GM12865 (cell line): ENCODE data around the gene KIAA0319L.

Source experiments
- DNase-seq: peaks from one replicate; pipeline ENCODE4 v3.0.0; 2010; ENCODE audit warnings: low read depth
- H3K4me3 ChIP-seq: 2 replicates; pipeline ENCODE4 v1.5.1; 2011; ENCODE audit warnings: mild to moderate bottlenecking, low read depth, low read length, control low read depth
- TF ChIP-seq, protein P1 (sequence below): IDR thresholded peaks from 2 replicates; pipeline ENCODE4 v1.5.1; 2011; ENCODE audit warnings: low read length, control low read depth, low read depth, inconsistent platforms; ENCODE audit not compliant: insufficient read depth; ENCODE audit errors: missing control alignments

The KIAA0319L gene

DNA sequence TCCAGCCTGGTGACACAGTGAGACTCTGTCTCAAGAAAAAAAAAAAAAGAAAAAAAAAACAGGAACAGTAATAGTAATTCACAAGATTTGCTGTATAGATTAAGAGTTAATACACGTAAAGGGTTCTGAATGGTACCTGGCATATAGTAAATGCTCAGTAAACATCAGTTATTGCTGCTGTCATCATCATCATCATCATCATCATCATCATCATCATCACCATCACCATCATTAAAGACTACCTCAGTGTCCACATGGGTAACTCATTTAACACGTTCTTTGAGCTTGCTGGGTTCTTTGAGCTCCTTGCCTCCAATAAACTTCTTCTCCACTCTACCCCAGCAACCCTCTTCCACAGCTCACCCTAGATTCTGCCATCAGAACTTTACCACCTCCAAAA is 55.0 kb downstream of the KIAA0319L start:
- no peak for DNase-seq
- TF ChIP-seq, protein P1, sequence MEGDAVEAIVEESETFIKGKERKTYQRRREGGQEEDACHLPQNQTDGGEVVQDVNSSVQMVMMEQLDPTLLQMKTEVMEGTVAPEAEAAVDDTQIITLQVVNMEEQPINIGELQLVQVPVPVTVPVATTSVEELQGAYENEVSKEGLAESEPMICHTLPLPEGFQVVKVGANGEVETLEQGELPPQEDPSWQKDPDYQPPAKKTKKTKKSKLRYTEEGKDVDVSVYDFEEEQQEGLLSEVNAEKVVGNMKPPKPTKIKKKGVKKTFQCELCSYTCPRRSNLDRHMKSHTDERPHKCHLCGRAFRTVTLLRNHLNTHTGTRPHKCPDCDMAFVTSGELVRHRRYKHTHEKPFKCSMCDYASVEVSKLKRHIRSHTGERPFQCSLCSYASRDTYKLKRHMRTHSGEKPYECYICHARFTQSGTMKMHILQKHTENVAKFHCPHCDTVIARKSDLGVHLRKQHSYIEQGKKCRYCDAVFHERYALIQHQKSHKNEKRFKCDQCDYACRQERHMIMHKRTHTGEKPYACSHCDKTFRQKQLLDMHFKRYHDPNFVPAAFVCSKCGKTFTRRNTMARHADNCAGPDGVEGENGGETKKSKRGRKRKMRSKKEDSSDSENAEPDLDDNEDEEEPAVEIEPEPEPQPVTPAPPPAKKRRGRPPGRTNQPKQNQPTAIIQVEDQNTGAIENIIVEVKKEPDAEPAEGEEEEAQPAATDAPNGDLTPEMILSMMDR, result no peak
- no peak overlapping the region for H3K4me3 ChIP-seq

DNA sequence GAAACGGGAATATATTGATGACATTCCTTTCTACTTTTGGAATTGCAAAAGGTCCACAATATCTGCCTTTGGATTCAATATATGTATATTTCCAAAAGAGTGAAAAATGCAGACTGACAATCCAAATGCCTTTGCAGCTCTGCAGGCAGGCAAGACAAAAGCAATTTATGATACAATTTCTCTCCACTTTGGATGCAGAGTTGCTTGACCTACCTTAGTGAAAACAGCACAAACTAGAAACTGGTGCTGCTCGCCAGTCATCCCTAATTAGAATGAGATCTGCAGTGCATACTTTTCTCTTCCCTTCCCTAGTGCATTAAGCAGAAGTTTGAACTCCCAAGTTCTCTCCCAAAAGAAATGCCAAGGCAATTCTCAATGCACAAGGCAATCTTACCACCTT is 56.8 kb downstream of the KIAA0319L start:
- no peak overlapping the region for H3K4me3 ChIP-seq
- TF ChIP-seq, protein P1, result no peak
- no peak for DNase-seq

DNA sequence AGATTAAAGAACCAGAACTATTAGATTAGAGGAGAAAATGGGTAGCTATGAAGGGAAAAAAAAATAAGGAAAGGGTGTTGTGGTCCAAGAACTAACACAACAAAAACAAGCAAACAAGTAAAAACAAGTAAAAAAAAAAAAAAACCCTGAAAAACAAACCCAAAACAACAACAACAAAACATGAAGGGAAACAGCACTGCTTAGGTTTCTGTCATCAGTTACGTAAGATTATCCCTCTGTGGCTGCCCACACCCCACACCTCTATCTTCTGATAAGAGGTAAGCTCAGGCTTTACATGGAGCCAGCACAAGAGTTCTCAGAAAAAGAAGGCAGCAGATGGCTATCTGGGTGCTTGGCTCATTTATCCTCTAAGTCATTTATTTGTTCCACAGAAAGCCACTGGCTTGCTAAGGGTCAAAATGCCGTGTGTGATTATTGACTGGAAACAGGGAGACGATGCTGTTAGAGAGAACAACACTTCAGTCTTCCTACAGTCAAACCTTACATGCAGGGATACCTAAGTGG is 57.5 kb downstream of the KIAA0319L start:
- TF ChIP-seq, protein P1, result no peak
- no peak overlapping the region for H3K4me3 ChIP-seq
- DNase-seq, result no peak

DNA sequence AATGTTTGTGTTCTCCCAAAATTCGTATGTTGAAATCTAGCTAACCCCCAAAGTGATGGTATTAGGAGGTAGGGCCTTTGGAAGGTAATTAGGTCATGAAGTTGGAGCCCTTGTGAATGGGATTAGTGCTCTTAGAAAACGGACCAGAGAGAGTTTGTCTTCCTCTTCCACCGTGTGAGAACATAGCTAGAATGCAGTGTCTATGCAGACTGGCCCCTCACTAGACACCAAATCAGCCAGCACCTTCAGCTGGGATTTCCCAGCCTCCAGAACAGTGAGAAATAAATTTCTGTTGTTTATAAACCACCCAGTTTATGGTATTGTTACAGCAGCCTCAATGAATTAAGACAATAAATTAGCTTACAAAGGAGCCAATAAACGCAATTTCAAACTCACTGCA is 58.0 kb downstream of the KIAA0319L start:
- DNase-seq, result no peak
- H3K4me3 ChIP-seq, result no peak overlapping the region
- TF ChIP-seq, protein P1, result no peak

DNA sequence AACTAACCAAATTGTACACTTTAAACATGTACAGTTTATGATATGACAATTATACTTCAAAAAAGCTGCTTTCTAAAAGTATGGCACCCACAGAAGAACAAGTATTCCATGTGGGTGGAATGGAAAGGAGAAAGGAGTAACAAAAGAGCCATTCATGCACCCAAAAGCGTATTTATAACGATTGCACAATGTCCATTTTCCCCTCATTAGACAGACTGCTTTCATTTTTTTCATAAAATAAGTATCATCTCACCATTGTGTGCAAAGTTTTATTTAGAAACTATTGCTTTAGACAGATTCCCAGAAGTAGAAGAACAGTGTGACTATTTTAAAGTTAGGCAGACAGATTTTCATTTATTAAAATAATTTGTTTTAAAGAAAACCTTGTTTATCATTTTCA is 59.6 kb downstream of the KIAA0319L start:
- no peak for DNase-seq
- H3K4me3 ChIP-seq, result no peak overlapping the region
- TF ChIP-seq, protein P1, result no peak

DNA sequence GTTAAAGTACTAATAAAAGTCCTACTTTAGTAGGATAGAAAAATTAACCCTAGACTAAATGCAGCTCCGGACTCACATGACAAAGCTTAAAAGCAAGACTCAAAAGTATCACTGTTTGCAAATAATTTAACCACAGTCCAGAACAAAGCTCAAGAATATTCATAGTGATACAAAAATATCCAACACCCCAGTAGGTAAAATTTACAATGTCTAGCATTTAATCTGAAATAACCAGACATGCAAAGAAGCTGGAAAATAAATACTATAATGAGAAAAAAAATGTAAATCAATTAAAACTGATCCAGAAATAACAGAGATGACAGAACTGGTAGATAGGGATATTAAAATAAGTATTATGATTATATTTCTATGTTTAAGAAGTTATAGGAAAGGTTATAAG is 67.0 kb downstream of the KIAA0319L start:
- no peak for DNase-seq
- TF ChIP-seq, protein P1, result no peak
- H3K4me3 ChIP-seq, result no peak overlapping the region

DNA sequence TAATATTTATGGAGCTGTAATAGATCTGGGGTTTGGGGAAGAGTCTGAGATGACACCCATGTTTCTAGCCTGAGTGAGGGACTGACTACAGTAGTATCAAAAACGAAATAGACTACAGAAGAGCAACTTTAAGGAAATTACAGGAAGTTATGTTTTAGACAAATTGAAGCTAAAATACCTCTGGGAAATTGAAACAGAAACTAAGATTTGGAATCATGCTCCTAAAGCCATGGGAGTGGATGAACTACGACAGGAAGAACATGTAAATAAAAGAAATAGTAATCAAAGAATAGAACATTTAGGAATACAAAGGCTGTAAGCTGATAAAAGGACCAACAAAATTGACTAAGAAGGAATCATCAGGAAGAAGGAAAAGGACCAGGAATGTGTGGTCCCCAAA is 68.9 kb downstream of the KIAA0319L start:
- no peak for DNase-seq
- H3K4me3 ChIP-seq, result no peak overlapping the region
- TF ChIP-seq, protein P1, result no peak
